HEK293 (cell line): ENCODE results near the gene EGFLAM.

Source experiments
- CTCF ChIA-PET: fragments of 350-600 bp; formaldehyde crosslinking; extraction: SDS; loops from one replicate; lab custom pipeline; 2021; ENCODE audit warnings: antibody characterized with exemption; lab: Yijun Ruan, JAX
- POLR2A ChIA-PET: fragments of 300-600 bp; formaldehyde crosslinking; extraction: SDS; loops from one replicate; lab custom pipeline; 2020; ENCODE audit warnings: antibody characterized with exemption, inconsistent platforms; lab: Yijun Ruan, JAX
- H3K27ac ChIP-seq: fragments of 200-500 bp; sonication (Bioruptor generic); 2 replicates; pipeline ENCODE4 v1.5.1; 2014; ENCODE audit warnings: low read depth, low read length, control low read depth, inconsistent platforms; ENCODE audit errors: extremely low read depth
- H3K36me3 ChIP-seq, 2 experiments: fragments of 200-500 bp in 1 of 2; sonication (Bioruptor generic) in 1 of 2; 1 replicate in 1 of 2; 2 replicates in 1 of 2; pipeline ENCODE4 v1.5.1; 2014 to 2017; ENCODE audit warnings: inconsistent platforms in 2 of 2, low read length in 2 of 2; ENCODE audit not compliant: control insufficient read depth in 2 of 2, insufficient read depth in 1 of 2
- H3K4me1 ChIP-seq: fragments of 200-500 bp; sonication (Bioruptor generic); 2 replicates; pipeline ENCODE4 v1.5.1; 2014; ENCODE audit warnings: mild to moderate bottlenecking, low read length, inconsistent platforms; ENCODE audit not compliant: control insufficient read depth, insufficient read depth
- H3K4me3 ChIP-seq: 2 replicates; pipeline ENCODE4 v1.5.1; 2011; ENCODE audit warnings: low read depth, mild to moderate bottlenecking, control low read depth, low read length, moderate library complexity
- H3K9me3 ChIP-seq: fragments of 200-500 bp; sonication (Bioruptor generic); 2 replicates; pipeline ENCODE4 v1.5.1; 2014; ENCODE audit warnings: low read depth, low read length, inconsistent platforms; ENCODE audit not compliant: control insufficient read depth, insufficient read depth
- PRDM10 ChIP-seq: fragments of 450-650 bp; formaldehyde crosslinking; IDR thresholded peaks from 2 replicates; pipeline ENCODE4 v1.5.1; 2016; ENCODE audit warnings: missing biosample characterization, missing genetic modification characterization
- RBAK ChIP-seq: fragments of 450-650 bp; formaldehyde crosslinking; IDR thresholded peaks from 2 replicates; pipeline ENCODE4 v1.5.1; 2016; ENCODE audit warnings: missing biosample characterization, missing genetic modification characterization
- REST ChIP-seq: fragments of 450-650 bp; formaldehyde crosslinking; IDR thresholded peaks from 2 replicates; pipeline ENCODE4 v1.5.1; 2016; ENCODE audit warnings: missing biosample characterization, missing genetic modification characterization
- ZBTB49 ChIP-seq: fragments of 450-650 bp; formaldehyde crosslinking; IDR thresholded peaks from 2 replicates; pipeline ENCODE4 v1.5.1; 2016; ENCODE audit warnings: missing biosample characterization, missing genetic modification characterization, low read depth
- ZIC2 ChIP-seq: fragments of 450-650 bp; formaldehyde crosslinking; IDR thresholded peaks from 2 replicates; pipeline ENCODE4 v1.5.1; 2016; ENCODE audit warnings: missing biosample characterization, missing genetic modification characterization
- ZNF202 ChIP-seq: fragments of 450-650 bp; formaldehyde crosslinking; IDR thresholded peaks from 2 replicates; pipeline ENCODE4 v1.5.1; 2016; ENCODE audit warnings: missing biosample characterization, missing genetic modification characterization, borderline replicate concordance
- ZNF211 ChIP-seq: fragments of 450-650 bp; formaldehyde crosslinking; IDR thresholded peaks from 2 replicates; pipeline ENCODE4 v1.5.1; 2016; ENCODE audit warnings: low read depth, missing biosample characterization, missing genetic modification characterization
- ZNF501 ChIP-seq: fragments of 450-650 bp; formaldehyde crosslinking; IDR thresholded peaks from 2 replicates; pipeline ENCODE4 v1.5.1; 2016; ENCODE audit warnings: missing biosample characterization, missing genetic modification characterization
- ZNF518A ChIP-seq: fragments of 450-650 bp; formaldehyde crosslinking; conservative IDR thresholded peaks from 2 replicates; pipeline ENCODE4 v1.5.1; 2016; ENCODE audit warnings: low read depth, missing biosample characterization, missing genetic modification characterization
- ZNF530 ChIP-seq: fragments of 450-650 bp; formaldehyde crosslinking; IDR thresholded peaks from 2 replicates; pipeline ENCODE4 v1.5.1; 2016; ENCODE audit warnings: low read depth, missing biosample characterization, missing genetic modification characterization
- ZNF701 ChIP-seq: fragments of 450-650 bp; formaldehyde crosslinking; IDR thresholded peaks from 2 replicates; pipeline ENCODE4 v1.5.1; 2016; ENCODE audit warnings: missing biosample characterization, missing genetic modification characterization
- ZNF707 ChIP-seq: fragments of 450-650 bp; formaldehyde crosslinking; IDR thresholded peaks from 2 replicates; pipeline ENCODE4 v1.5.1; 2016; ENCODE audit warnings: missing biosample characterization, missing genetic modification characterization
- TF ChIP-seq, protein P1 (sequence below): fragments of 450-650 bp; formaldehyde crosslinking; IDR thresholded peaks from 2 replicates; pipeline ENCODE4 v1.5.1; 2017; ENCODE audit warnings: missing biosample characterization, missing genetic modification characterization

EGFLAM gene

GRCh38 chr5:38378579-38378978, 120.2 kb downstream of the EGFLAM start:
- Histone ChIP-seq H3K4me3 (no peak overlapping the region), H3K4me1 (peaks cover 11% of the 10 kb centered on the region), H3K27ac (no peak overlapping the region), H3K36me3 (no peaks in the 10 kb centered on the region), H3K9me3 (no peaks in the 10 kb centered on the region)
- CTCF ChIA-PET, result interaction anchor here (0.6 to 2.0 kb wide), 4 partner anchors 16 to 429 kb away, joined by 3 to 8 read pairs (median 4); no protein-coding TSS in a partner anchor
- TF ChIP-seq ZNF518A (tag by site-specific recombination) (no peak), REST (tag by site-specific recombination) (no peak), RBAK (tag by site-specific recombination) (no peak), ZBTB49 (tag by site-specific recombination) (no peak), ZNF530 (tag by site-specific recombination) (no peak), ZNF701 (tag by site-specific recombination) (no peak), ZNF202 (tag by site-specific recombination) (no peak), ZNF211 (no peak)
- POLR2A ChIA-PET, result no interaction called here

GRCh38 chr5:38379350-38379937, 121.1 kb downstream of the EGFLAM start:
- no peaks in the 10 kb centered on the region for H3K36me3 ChIP-seq
- peaks cover 11% of the 10 kb centered on the region for H3K4me1 ChIP-seq
- ChIA-PET CTCF (interaction anchor here (0.6 to 2.0 kb wide), 9 partner anchors 17 to 1065 kb away, joined by 3 to 8 read pairs (median 4); no protein-coding TSS in a partner anchor), POLR2A (no interaction called here)
- H3K9me3 ChIP-seq, result no peaks in the 10 kb centered on the region
- no peak overlapping the region for H3K4me3 ChIP-seq
- H3K27ac ChIP-seq, result no peak overlapping the region
- TF ChIP-seq, protein P1, sequence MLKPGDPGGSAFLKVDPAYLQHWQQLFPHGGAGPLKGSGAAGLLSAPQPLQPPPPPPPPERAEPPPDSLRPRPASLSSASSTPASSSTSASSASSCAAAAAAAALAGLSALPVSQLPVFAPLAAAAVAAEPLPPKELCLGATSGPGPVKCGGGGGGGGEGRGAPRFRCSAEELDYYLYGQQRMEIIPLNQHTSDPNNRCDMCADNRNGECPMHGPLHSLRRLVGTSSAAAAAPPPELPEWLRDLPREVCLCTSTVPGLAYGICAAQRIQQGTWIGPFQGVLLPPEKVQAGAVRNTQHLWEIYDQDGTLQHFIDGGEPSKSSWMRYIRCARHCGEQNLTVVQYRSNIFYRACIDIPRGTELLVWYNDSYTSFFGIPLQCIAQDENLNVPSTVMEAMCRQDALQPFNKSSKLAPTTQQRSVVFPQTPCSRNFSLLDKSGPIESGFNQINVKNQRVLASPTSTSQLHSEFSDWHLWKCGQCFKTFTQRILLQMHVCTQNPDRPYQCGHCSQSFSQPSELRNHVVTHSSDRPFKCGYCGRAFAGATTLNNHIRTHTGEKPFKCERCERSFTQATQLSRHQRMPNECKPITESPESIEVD (tag by site-specific recombination), result peak; percentile 58
- no peak for TF ChIP-seq ZNF501 (tag by site-specific recombination)
- peak; percentile 32; the same call in 1 of the 2 replicates for TF ChIP-seq ZIC2 (tag by site-specific recombination)
- TF ChIP-seq PRDM10, result peak; percentile 84
- TF ChIP-seq ZNF707 (tag by site-specific recombination), result no peak
